GM19099 (cell line): ENCODE measurements around the gene ARHGAP32.

ENCODE experiments used
- POLR2A ChIP-seq: IDR thresholded peaks from 3 replicates; pipeline ENCODE4 v1.6.1; 2011; ENCODE audit warnings: low read depth; ENCODE audit not compliant: insufficient read length; ENCODE audit errors: extremely low read depth

Gene ARHGAP32

DNA sequence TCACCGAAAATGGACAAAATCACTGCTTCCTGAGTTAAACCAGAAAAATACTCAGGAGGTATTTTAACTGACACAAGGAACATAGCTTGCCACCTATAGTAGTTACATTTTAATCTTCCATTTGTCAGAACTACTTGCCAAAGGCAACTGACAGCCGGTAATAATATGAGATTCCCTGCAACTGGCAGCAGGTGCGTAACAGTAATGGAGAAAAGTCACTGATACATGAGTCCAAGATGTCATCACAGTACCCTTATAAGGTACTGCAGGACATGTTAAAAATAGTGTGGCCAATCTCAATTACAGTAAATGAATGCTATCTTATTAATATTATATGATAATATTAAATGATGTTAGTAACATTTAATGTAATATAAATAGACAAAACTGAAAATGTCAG, 21.1 kb upstream of the ARHGAP32 start:
- TF ChIP-seq POLR2A, result no peak

DNA sequence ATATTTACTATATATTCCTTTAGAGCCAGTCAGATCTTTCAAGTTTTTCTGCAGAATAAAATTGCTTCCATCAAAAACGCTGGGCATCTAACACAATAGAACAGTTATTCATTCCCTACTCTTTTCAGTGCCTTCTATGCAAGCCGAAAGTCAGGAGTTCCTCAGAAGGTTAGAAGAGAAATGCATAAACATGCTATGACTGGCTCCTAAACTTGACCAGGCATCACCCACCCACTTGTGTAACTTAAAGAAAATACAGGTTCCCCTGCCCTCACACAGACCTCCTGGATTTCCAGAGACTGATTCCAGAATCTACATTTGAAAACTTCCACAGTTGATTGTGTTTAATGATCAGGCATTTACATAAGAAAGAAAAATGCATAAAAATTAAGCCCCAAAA, 19.3 kb upstream of the ARHGAP32 start:
- TF ChIP-seq POLR2A, result no peak

DNA sequence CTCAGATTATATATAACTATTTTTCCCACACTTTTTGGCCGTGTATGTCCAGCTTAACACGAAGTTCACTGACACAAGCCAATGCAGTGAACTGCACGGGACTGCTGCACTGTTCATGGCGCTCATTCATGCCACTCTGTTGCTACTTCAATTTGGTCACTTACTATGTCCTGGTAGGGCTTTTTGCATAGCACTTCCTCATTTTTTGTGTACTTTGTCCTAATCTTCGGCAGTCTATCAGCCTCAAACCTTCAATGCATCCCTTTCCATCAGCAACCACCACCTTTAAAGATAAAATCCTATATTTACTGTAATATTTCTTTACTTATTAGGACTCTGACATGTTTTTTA, 18.7 kb upstream of the ARHGAP32 start:
- no peak for TF ChIP-seq POLR2A

DNA sequence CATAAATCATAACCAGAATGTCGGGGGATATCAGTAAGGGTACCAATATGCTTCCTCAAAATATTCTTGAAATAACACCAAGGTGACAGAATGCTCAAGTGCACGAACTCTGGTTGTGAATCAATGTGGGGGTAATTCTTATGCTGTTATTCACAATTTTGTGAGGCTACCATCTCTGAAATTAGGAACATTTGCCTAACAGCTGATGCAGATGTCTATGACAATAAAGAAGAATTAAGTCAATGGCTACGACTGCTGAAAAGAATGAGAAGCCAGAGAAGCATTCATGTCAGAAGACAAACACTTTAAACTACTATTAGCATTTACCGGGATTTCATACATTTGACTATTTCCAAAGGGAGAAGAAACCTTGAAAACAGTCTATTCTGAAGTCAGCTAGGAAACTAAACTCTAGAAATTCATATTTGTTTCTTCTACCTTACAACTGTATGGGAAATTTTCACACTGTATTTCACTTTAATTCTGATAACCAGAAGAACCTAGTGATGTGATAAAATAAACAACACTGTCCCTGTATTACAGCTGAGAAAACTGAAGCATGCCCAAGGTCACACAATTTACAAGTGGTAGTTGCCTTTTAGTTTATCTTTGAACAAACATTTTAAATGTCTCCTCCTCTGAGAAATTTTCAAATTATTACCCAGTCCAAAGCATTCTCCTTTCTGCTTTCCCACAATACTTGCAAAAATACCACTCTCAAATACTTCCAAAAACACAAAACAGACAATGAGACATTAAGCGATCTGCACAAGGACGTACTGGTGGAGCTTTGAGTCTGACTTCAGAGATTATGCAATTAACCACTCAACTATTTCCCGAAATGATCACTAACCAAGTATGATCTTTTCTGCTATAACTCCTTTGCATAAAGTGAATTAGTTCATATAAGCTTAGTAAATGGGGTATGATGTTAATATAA, 18.0 kb upstream of the ARHGAP32 start:
- TF ChIP-seq POLR2A, result no peak

DNA sequence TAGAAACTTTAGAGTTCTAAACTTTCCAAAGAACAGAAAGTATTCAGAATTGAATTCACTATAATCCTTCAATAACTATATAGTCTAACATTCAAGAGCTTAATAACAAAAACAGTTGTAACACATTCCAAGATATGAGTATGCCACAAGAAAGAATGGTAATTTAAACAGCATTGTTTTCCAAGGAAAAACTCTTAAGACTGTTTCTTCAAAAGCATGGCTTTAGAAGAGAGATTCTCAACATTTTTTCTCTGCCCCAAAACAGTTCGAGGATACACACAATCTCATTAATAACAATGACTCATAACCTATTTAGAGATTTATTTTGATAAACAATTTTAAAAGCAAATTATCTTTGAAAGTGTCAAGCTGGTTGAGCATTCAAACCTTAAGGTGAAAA, 16.7 kb upstream of the ARHGAP32 start:
- no peak for TF ChIP-seq POLR2A

DNA sequence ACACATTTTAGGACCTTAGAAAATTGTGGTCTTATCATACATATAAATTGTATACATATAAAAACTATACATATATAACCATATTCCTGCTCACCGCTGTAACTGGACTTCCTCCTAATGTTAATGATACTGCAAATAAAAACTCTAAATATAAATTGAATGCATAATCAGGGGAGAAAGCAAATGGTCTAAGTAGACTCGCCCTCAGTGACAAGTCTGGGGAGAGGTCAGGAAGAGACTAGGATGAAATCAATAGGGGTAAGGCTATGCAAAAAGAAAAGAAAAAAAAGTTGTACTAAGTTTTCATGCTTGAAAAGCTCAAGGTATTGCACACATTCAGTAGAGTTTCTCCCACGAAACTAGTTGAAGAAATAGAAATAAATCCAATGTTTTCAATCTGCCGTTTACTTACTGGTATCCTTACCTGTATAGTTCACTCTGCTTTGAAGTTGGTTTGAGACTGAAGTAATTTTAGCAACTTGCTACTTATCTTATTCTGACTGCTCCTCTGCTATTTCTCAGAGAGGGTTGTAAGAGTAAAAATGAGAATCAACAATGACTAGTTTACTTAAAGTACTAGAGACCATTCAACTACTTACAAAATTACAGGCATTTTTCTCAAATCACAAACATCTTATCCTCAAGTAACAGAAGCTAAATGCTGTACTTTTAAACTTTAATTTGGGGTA, 12.2 kb upstream of the ARHGAP32 start:
- TF ChIP-seq POLR2A, result no peak

DNA sequence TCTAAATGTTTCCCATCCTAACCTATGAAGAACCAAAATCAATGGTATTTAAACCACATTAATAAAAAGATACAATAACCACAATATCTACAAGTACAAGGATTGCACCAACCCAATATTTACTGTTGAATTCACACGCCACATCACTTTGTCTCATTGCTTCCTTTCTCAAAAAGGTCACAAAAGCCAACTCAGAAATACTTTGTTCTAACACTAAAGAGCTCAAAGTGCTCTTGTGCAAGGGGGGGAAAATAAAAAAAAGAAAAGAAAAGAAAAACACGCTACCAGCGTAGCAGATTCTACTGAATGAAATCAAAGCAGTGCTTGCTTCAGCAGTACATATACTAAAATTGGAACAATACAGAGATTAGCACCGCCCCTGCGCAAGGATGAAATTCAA, 10.5 kb upstream of the ARHGAP32 start:
- no peak for TF ChIP-seq POLR2A

DNA sequence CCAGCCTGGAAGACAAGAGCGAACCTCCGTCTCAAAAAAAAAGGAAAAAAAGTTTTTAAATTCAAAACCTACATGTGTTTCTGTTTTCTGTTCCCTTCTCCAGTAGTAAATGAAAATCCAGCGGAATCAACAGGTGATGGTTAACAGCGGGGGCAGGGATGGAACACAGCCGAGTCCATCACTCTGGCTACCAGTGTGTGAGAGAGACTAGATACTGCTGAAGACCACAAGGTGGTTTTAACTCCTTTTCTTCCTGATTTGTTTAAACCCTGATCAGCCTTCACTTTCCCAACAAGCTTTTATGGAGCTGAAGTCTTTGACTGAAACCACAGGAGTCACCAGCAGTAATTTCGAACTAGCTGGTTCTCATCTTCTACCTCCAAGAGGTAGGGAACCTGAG, 3.6 kb upstream of the ARHGAP32 start:
- TF ChIP-seq POLR2A, result no peak

DNA sequence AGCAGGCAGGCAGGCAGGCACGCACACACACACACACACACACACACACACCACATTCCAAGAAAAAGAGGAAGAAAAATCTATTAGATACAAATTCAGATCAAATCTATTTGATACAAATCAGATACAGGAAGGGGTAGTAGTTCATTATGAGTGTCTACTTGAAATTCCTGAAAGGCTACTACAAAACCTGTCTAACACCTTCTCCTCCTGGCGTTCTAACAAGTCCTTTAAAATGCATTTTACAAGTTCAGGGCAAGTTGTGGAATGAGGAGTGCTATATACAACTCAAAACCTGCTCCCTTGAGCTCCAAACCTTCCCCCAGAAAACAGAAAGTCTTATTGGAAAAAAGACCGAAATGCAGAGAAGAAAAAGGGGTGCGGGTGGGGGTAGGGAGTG, 476 bp downstream of the ARHGAP32 start:
- TF ChIP-seq POLR2A, result no peak

DNA sequence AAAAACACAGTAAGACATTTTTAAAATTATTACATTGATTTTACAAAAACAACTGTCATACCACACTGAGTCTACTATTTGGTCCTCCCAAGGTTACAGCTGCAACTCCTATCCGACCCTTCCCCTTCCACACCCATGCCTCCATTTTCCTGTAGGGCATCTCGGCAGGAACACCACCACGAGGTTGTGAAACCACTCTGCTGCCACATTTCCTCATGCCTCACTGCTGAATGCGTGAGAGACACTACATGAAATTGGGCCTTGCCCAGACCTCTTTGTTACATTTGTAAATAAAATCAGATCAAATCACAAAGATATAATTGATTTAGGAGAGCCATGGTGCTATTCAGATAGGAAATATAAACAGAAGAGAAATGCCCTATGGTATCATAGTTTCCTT, 2.0 kb downstream of the ARHGAP32 start:
- TF ChIP-seq POLR2A, result no peak

DNA sequence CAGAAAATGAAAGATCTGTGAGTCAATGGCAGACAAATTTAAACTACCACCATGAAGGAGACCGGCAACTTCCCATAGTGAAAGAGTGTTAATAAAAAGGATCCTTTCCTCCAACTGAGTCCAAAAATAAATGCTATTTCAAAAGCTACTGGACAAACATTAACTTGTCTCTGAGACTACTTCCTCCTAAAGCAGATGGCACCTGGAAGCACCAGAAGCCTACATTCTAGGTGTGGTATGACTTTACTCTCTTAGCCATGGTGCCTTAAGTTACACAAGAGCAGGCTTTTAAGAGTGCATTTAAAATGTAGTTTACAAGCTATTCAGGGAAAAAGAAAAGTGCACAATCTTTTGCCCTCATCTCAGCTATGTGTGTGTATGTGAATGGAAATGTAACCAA, 2.5 kb downstream of the ARHGAP32 start:
- no peak for TF ChIP-seq POLR2A

DNA sequence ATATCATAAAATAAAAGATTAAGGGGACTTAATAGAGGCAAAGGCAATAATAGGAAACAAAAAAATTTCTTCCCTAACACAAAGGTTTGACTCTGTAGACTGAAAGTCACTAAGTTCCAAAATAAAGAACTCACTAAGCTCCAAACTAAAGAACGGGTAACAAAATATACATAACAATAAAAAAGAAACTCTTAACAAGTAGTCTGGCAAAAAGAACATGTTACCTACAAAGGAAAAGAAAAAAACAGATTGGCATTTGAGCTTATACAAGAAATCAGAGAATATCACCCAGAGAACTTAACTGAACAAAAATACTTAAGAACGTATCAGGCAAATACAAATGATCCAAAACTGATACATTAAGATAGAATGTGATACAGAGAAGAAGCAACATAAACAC, 7.5 kb downstream of the ARHGAP32 start:
- TF ChIP-seq POLR2A, result no peak

DNA sequence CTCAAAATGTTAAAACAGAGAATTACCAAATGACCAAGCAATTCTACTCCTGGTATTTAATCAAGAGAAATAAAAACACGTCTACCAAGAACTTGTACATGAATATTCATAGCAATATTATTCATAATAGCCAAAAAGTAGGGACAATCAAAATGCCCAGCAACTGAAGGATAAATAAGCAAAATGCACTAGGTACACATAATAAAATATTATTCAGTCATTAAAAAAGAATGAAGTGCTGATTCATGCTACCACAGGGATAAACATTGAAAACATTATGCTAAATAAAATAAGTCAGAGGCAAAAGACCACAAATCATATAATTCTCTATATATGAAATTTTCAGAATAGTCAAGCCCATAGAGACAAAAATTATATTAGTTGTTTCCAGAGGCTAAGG, 24.8 kb downstream of the ARHGAP32 start:
- no peak for TF ChIP-seq POLR2A

DNA sequence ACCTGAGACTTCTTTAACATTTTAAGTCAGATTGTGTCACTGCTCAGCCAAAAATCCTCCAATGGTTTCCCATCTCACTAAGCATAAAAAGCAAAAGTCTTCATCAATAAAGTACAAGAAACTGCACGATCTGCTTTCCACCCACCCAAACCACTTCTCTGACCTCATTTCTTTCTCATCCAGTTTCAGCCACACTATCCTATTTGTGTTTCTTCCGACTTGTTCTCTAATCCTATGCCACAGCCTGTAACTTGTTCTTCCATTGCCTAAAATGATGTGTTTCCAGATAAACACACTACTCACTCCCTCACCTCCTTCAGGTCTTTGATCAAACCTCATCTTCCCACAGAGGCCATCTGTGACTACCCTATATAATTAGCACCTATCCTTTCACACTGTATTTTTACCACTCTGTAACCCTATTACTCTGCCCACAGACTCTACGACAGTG, 28.4 kb downstream of the ARHGAP32 start:
- TF ChIP-seq POLR2A, result no peak

DNA sequence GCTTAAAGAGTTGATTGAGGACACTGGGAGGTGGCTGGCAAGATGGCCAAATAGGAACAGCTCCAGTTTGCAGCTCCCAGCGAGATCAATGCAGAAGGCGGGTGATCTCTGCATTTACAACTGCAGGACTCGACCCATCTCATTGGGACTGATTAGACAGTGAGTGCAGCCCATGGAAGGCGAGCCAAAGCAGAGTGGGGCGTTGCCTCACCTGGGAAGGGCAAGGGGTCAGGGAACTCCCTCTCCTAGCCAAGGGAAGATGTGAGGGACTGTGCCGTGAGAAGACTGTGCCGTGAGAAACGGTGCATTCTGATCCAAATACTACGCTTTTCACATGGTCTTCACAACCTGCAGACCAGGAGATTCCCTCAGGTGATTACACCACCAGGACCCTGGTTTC, 36.4 kb downstream of the ARHGAP32 start:
- TF ChIP-seq POLR2A, result no peak

DNA sequence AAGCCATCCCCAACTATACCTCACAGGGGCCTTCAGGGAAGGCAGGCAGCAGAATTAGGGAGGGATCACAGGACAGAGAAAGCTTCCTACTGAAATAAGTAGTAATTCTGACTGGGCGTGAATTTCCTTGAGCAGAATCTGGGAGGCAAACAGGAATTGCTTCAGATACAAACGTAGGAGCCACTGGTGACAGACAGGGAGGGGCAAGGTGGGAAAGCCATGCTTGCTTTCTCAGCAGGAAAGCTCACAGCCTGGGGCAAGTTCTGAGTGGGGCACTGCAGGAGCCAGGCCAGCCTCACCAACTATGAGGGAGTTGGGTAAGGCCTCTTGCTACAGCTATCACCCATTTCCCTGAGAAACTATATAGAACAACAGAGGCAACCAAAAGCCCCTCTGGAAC, 43.6 kb downstream of the ARHGAP32 start:
- no peak for TF ChIP-seq POLR2A
